H1 (cell line): ENCODE measurements around the gene LARP1. TPM values are rescaled to one million over a fixed set of nuclear protein-coding genes. Genes with fewer than 3 reads are reported as not detected.

Source experiments
- CTCF ChIA-PET: fragments of 300-600 bp; sonication (Branson Sonifier 250); formaldehyde crosslinking; loops from one replicate; lab custom pipeline; 2021; ENCODE audit not compliant: partially characterized antibody; lab: Charles Lee
- POLR2A ChIA-PET: fragments of 300-600 bp; sonication (Branson Sonifier 250); formaldehyde crosslinking; loops from one replicate; lab custom pipeline; 2021; ENCODE audit warnings: inconsistent platforms; ENCODE audit not compliant: partially characterized antibody; lab: Charles Lee
- DNase-seq, 2 experiments: peaks; one replicate each; pipeline versions ENCODE4 v3.0.0 to v3.0.0-alpha.2; 2010 to 2022; ENCODE audit warnings: low spot score in 2 of 2, low read depth in 1 of 2, mixed read lengths in 1 of 2
- FAIRE-seq: peaks from 2 replicates; lab custom pipeline; 2011; peaks lifted over from hg19 to GRCh38; lab: Jason Lieb, UNC
- H2AFZ ChIP-seq: 2 replicates; pipeline ENCODE4 v1.8.1; 2012; ENCODE audit warnings: low read length, inconsistent platforms
- H2AK5ac ChIP-seq: 2 replicates; pipeline ENCODE4 v1.6.1; 2013; ENCODE audit warnings: low read depth, low read length
- H2BK120ac ChIP-seq: replicated peaks from 2 replicates; pipeline ENCODE3; 2013; ENCODE audit warnings: low read depth, low read length, inconsistent platforms
- H2BK12ac ChIP-seq: 2 replicates; pipeline ENCODE4 v1.6.1; 2013; ENCODE audit warnings: low read depth, low read length
- H2BK15ac ChIP-seq: 2 replicates; pipeline ENCODE4 v1.6.1; 2013; ENCODE audit warnings: low read length
- H2BK20ac ChIP-seq: 2 replicates; pipeline ENCODE4 v1.6.1; 2013; ENCODE audit warnings: low read length
- H2BK5ac ChIP-seq: 2 replicates; pipeline ENCODE4 v1.6.1; 2013; ENCODE audit warnings: low read depth, low read length
- H3K14ac ChIP-seq: 2 replicates; pipeline ENCODE4 v1.6.1; 2013; ENCODE audit warnings: inconsistent platforms; ENCODE audit not compliant: insufficient read length
- H3K18ac ChIP-seq: 2 replicates; pipeline ENCODE4 v1.6.1; 2013; ENCODE audit warnings: low read length; ENCODE audit errors: extremely low read depth
- H3K23ac ChIP-seq: 2 replicates; pipeline ENCODE4 v1.6.1; 2013; ENCODE audit warnings: inconsistent platforms; ENCODE audit not compliant: insufficient read length
- H3K23me2 ChIP-seq: 2 replicates; pipeline ENCODE4 v1.6.1; 2013; ENCODE audit warnings: low read depth, low read length
- H3K27ac ChIP-seq: 2 replicates; pipeline ENCODE4 v1.6.1; 2011; ENCODE audit warnings: low read depth, low read length, inconsistent platforms
- H3K27me3 ChIP-seq, 4 experiments: replicated peaks in 1 of 4; 1 replicate in 1 of 4; 2 replicates in 3 of 4; pipeline versions ENCODE4 v1.6.1 to v1.8.1; 2011 to 2013; ENCODE audit warnings: low read length in 3 of 4, mild to moderate bottlenecking in 3 of 4, inconsistent platforms in 2 of 4, mixed read lengths in 2 of 4, moderate library complexity in 1 of 4; ENCODE audit not compliant: control insufficient read depth in 3 of 4, insufficient read depth in 3 of 4; ENCODE audit errors: extremely low read depth in 1 of 4
- H3K36me3 ChIP-seq, 4 experiments: 2 replicates each; pipeline versions ENCODE4 v1.6.1 to v1.8.1; 2011 to 2013; ENCODE audit warnings: mild to moderate bottlenecking in 4 of 4, low read length in 3 of 4, moderate library complexity in 2 of 4, control low read depth in 1 of 4, inconsistent platforms in 1 of 4; ENCODE audit not compliant: insufficient read depth in 4 of 4, control insufficient read depth in 2 of 4
- H3K4ac ChIP-seq: replicated peaks from 2 replicates; pipeline ENCODE3; 2013; ENCODE audit warnings: low read length, low read depth, mixed read lengths, inconsistent platforms; ENCODE audit not compliant: insufficient read length
- H3K4me1 ChIP-seq, 4 experiments: replicated peaks in 1 of 4; 1 replicate in 1 of 4; 2 replicates in 3 of 4; pipeline versions ENCODE4 v1.6.1 to v1.8.1; 2011 to 2013; ENCODE audit warnings: low read length in 3 of 4, inconsistent platforms in 2 of 4, mixed read lengths in 1 of 4; ENCODE audit not compliant: insufficient read depth in 4 of 4, control insufficient read depth in 3 of 4
- H3K4me2 ChIP-seq, 2 experiments: 2 replicates each; pipeline versions ENCODE4 v1.6.1 to v1.8.1; 2011 to 2013; ENCODE audit warnings: low read depth in 2 of 2, low read length in 2 of 2, control low read depth in 1 of 2, inconsistent platforms in 1 of 2, mild to moderate bottlenecking in 1 of 2; ENCODE audit not compliant: insufficient read depth in 1 of 2
- H3K4me3 ChIP-seq, 4 experiments: fragments of 200-600, 300-600 bp in 1 of 4; sonication (generic), shearing (Covaris generic), sonication (Bioruptor Twin) in 1 of 4; 2 replicates each; pipeline versions ENCODE4 v1.5.1 to v1.8.1; 2011 to 2016; ENCODE audit warnings: low read length in 4 of 4, low read depth in 3 of 4, control low read depth in 2 of 4, inconsistent platforms in 2 of 4, mild to moderate bottlenecking in 2 of 4, mixed read lengths in 1 of 4, moderate library complexity in 1 of 4; ENCODE audit not compliant: insufficient read depth in 2 of 4; ENCODE audit errors: extremely low read depth in 1 of 4
- H3K56ac ChIP-seq: replicated peaks from 2 replicates; pipeline ENCODE3; 2013; ENCODE audit warnings: low read depth, mild to moderate bottlenecking, mixed read lengths, low read length, inconsistent platforms; ENCODE audit not compliant: insufficient read length
- H3K79me1 ChIP-seq: 2 replicates; pipeline ENCODE4 v1.6.1; 2013; ENCODE audit warnings: low read depth, low read length, control low read depth
- H3K79me2 ChIP-seq, 2 experiments: 2 replicates each; pipeline versions ENCODE4 v1.6.1 to v1.8.1; 2012 to 2013; ENCODE audit warnings: low read length in 2 of 2, mild to moderate bottlenecking in 2 of 2, inconsistent platforms in 1 of 2; ENCODE audit not compliant: insufficient read depth in 2 of 2, control insufficient read depth in 1 of 2
- H3K9ac ChIP-seq, 4 experiments: replicated peaks in 1 of 4; 1 replicate in 1 of 4; 2 replicates in 3 of 4; pipeline versions ENCODE4 v1.6.1 to v1.8.1; 2011 to 2013; ENCODE audit warnings: low read depth in 3 of 4, low read length in 3 of 4, control low read depth in 2 of 4, mild to moderate bottlenecking in 2 of 4, moderate library complexity in 2 of 4, inconsistent platforms in 1 of 4; ENCODE audit errors: extremely low read depth in 1 of 4
- H3K9me3 ChIP-seq, 2 experiments: 2 replicates each; pipeline versions ENCODE4 v1.6.1 to v1.8.1; 2012 to 2013; ENCODE audit warnings: mild to moderate bottlenecking in 2 of 2, moderate library complexity in 2 of 2, control low read depth in 1 of 2, inconsistent platforms in 1 of 2, low read depth in 1 of 2, low read length in 1 of 2, mixed read lengths in 1 of 2; ENCODE audit not compliant: insufficient read depth in 2 of 2
- H4K20me1 ChIP-seq, 2 experiments: replicated peaks in 1 of 2; 2 replicates each; pipeline versions ENCODE3 to v1.8.1; 2011 to 2013; ENCODE audit warnings: inconsistent platforms in 2 of 2, low read length in 2 of 2, mild to moderate bottlenecking in 1 of 2; ENCODE audit not compliant: insufficient read depth in 2 of 2, control insufficient read depth in 1 of 2
- H4K5ac ChIP-seq: 2 replicates; pipeline ENCODE4 v1.6.1; 2013; ENCODE audit warnings: low read length, low read depth, mixed read lengths, inconsistent platforms; ENCODE audit not compliant: insufficient read length
- H4K8ac ChIP-seq: 2 replicates; pipeline ENCODE4 v1.8.0; 2013; ENCODE audit warnings: mild to moderate bottlenecking, moderate library complexity, low read length, inconsistent platforms; ENCODE audit not compliant: insufficient read depth; ENCODE audit errors: extremely low read depth
- H4K91ac ChIP-seq: replicated peaks from 2 replicates; pipeline ENCODE3; 2013; ENCODE audit warnings: low read length, mixed read lengths, inconsistent platforms; ENCODE audit not compliant: insufficient read length
- NRF1 ChIP-seq: IDR thresholded peaks from 2 replicates; pipeline ENCODE4 v1.6.1; 2011; ENCODE audit warnings: mild to moderate bottlenecking, low read depth, low read length, improper control_type of control experiment
- POLR2A ChIP-seq, 2 experiments: IDR thresholded peaks; 1 replicate in 1 of 2; 2 replicates in 1 of 2; pipeline ENCODE4 v1.6.1; 2011; ENCODE audit warnings: low read depth in 2 of 2, low read length in 2 of 2, mild to moderate bottlenecking in 2 of 2; ENCODE audit errors: control extremely low read depth in 1 of 2
- WGBS, 2 experiments: shearing (Covaris generic) in 1 of 2; methylation state at CpG; one replicate each; pipeline versions ENCODE4 v1.1.6 to v1.1.7; 2013 to 2015; ENCODE audit warnings: low lambda C conversion rate in 2 of 2, mixed read lengths in 2 of 2, inconsistent platforms in 1 of 2, low coverage in 1 of 2, missing lambda C conversion rate in 1 of 2; ENCODE audit not compliant: insufficient replicate concordance in 2 of 2, insufficient coverage in 1 of 2, insufficient read length in 1 of 2; ENCODE audit errors: extremely low coverage in 1 of 2, missing lambda C conversion rate in 1 of 2; 5-methylcytosine and 5-hydroxymethylcytosine counted together
- polyA plus RNA-seq, 7 experiments: library from polyadenylated mRNA; depleted of rRNA in 3 of 7; stranded (reverse) in 5 of 7; unstranded in 2 of 7; fragments of >200 nt in 5 of 7; fragments of 200-250 nt in 2 of 7; gene quantifications; 1 replicate in 5 of 7; 2 replicates in 1 of 7; 4 replicates in 1 of 7; pipeline versions ENCODE4 v1.2.1 to v1.2.3, GENCODE V29; 2011 to 2013; ENCODE audit warnings: missing spikeins in 2 of 7, mixed read lengths in 2 of 7
- total RNA-seq: library from RNA; stranded (reverse); fragmentation: NEBNext Ultra II Directional; extraction: Animal tissue kit (Norgen Biotek cat#: 25700); gene quantifications from 2 replicates; pipeline ENCODE4 v1.2.1, GENCODE V29; 2021

LARP1 gene
- total and polyA plus RNA-seq, 2 of the 8 experiments (the other 6 are each of a cell fraction or from before 2014, with no cell fraction given): 106 to 422 TPM

GRCh38 chr5:154815684-154816247 is 60.6 kb downstream of the LARP1 start:
- H3K14ac ChIP-seq: no peak overlapping the region
- H3K4ac ChIP-seq: no peak overlapping the region
- H3K79me2 ChIP-seq: peaks cover 0 to 8% of the 10 kb centered on the region in 2 experiments; a peak in 1 of 4 replicates
- H3K4me1 ChIP-seq: peaks cover 0 to 2% (median 0%) of the 10 kb centered on the region in 4 experiments; a peak in 1 of 7 replicates
- no peak overlapping the region for H2BK20ac ChIP-seq
- no peak overlapping the region for H4K5ac ChIP-seq
- no peak for FAIRE-seq
- no peak overlapping the region for H2BK15ac ChIP-seq
- no peak overlapping the region for H3K4me2 ChIP-seq
- POLR2A ChIA-PET: interaction anchor here (1.0 kb wide), 1 partner anchor 26 kb away, joined by 3 read pairs; no protein-coding TSS in a partner anchor
- peaks cover 26 to 81% (median 57%) of the 10 kb centered on the region in 4 experiments for H3K36me3 ChIP-seq
- peaks cover 4 to 17% of the 10 kb centered on the region in 2 experiments for H4K20me1 ChIP-seq
- no peak overlapping the region for H2BK5ac ChIP-seq
- no peak overlapping the region for H3K27ac ChIP-seq
- WGBS, 2 experiments: 90% methylated on average over 5 of the region's 5 CpGs; no CpG with 5 or more reads in 1 of the 2 experiments
- no peak overlapping the region for H2AK5ac ChIP-seq
- H3K56ac ChIP-seq: no peak overlapping the region
- no peak overlapping the region for H4K91ac ChIP-seq
- CTCF ChIA-PET: interaction anchor here (1.0 to 3.4 kb wide), 3 partner anchors 10 to 166 kb away, joined by 3 to 12 read pairs (median 3); no protein-coding TSS in a partner anchor
- H3K4me3 ChIP-seq: no peak overlapping the region
- H3K23me2 ChIP-seq: no peaks in the 10 kb centered on the region
- no peak overlapping the region for H2BK120ac ChIP-seq
- no peak overlapping the region for H3K23ac ChIP-seq
- no peak overlapping the region for H2BK12ac ChIP-seq
- TF ChIP-seq NRF1 (no peak), POLR2A (IDR thresholded peaks at IDR 0.05; ENCODE audit: control extremely low read depth in 1 of 2, low read depth in 2 of 2, low read length in 2 of 2) (peak in 1 of 2 experiments; percentile 27; a peak in 1 of 3 replicates)
- no peaks in the 10 kb centered on the region for H3K9me3 ChIP-seq
- no peak overlapping the region for H3K9ac ChIP-seq
- H2AFZ ChIP-seq: no peak overlapping the region
- H4K8ac ChIP-seq: no peak overlapping the region
- peaks cover 5% of the 10 kb centered on the region for H3K79me1 ChIP-seq
- no peak for DNase-seq
- no peak overlapping the region for H3K18ac ChIP-seq
- H3K27me3 ChIP-seq: no peaks in the 10 kb centered on the region
